Measurements from ENCODE around the gene ARTN. TPM values are rescaled to one million over a fixed set of nuclear protein-coding genes. Genes with fewer than 3 reads are reported as not detected.

ARTN gene
- polyA plus RNA-seq, 6 donors from 2014 or later: not detected

GRCh38 chr1:43932786-43933385, 715 bp upstream of the ARTN start:
- peaks cover 16 to 33% (median 22%) of the 10 kb centered on the region in 3 donors for H3K4me1 Mint-ChIP-seq
- peak overlapping the region in 4 of 8 donors; percentile 5 to 70 (median 34) for H3K4me3 Mint-ChIP-seq

GRCh38 chr1:43934101-43934985, 742 bp downstream of the ARTN start:
- H3K4me3 Mint-ChIP-seq: peak overlapping the region in 6 of 8 donors; percentile 31 to 80 (median 68)
- H3K27ac Mint-ChIP-seq: peak overlapping the region in 1 of 6 donors; percentile 47
- DNase-seq (peak; percentile 39), ATAC-seq (ENCODE audit: low read depth in 2 of 2) (peak; percentile 61 to 67)
- peaks cover 0 to 4% of the 10 kb centered on the region in 2 donors for H3K36me3 Mint-ChIP-seq
- peaks cover 16 to 33% (median 22%) of the 10 kb centered on the region in 3 donors for H3K4me1 Mint-ChIP-seq
- H3K27me3 Mint-ChIP-seq: peaks cover 12 to 46% (median 33%) of the 10 kb centered on the region in 3 donors
- H3K9me3 Mint-ChIP-seq: no peaks in the 10 kb centered on the region

More at GRCh38 chr1:43932786-43933385, 715 bp upstream of the ARTN start:
- peaks cover 12 to 46% (median 33%) of the 10 kb centered on the region in 3 donors for H3K27me3 Mint-ChIP-seq
- no peak for DNase-seq
- H3K36me3 Mint-ChIP-seq: peaks cover 0 to 4% of the 10 kb centered on the region in 2 donors
- no peaks in the 10 kb centered on the region for H3K9me3 Mint-ChIP-seq
- H3K27ac Mint-ChIP-seq: peak overlapping the region in 1 of 6 donors; percentile 5
- no peak for ATAC-seq (ENCODE audit: low read depth in 2 of 2)

- ATAC-seq (ENCODE audit: low read depth in 2 of 2) (no peak), DNase-seq (no peak)
- H3K4me1 Mint-ChIP-seq: peaks cover 19 to 33% (median 22%) of the 10 kb centered on the region in 3 donors
- H3K9me3 Mint-ChIP-seq: no peaks in the 10 kb centered on the region
- H3K36me3 Mint-ChIP-seq: peaks cover 0 to 4% of the 10 kb centered on the region in 2 donors
- no peak overlapping the region for H3K27ac Mint-ChIP-seq
- H3K27me3 Mint-ChIP-seq: peaks cover 12 to 46% (median 33%) of the 10 kb centered on the region in 3 donors
- peak overlapping the region in 4 of 8 donors; percentile 10 to 70 (median 50) for H3K4me3 Mint-ChIP-seq
Measured at GRCh38 chr1:43934986-43935324, 1.4 kb downstream of the ARTN start.

GRCh38 chr1:43935711-43936427, 2.3 kb downstream of the ARTN start:
- Mint-ChIP-seq H3K27me3 (peaks cover 12 to 46% (median 33%) of the 10 kb centered on the region in 3 donors), H3K4me1 (peaks cover 22 to 33% (median 22%) of the 10 kb centered on the region in 3 donors), H3K27ac (peak overlapping the region in 1 of 6 donors; percentile 39), H3K36me3 (peaks cover 0 to 4% of the 10 kb centered on the region in 2 donors), H3K9me3 (no peaks in the 10 kb centered on the region), H3K4me3 (peak overlapping the region in 5 of 8 donors; percentile 21 to 82 (median 64))
- no peak for ATAC-seq (ENCODE audit: low read depth in 2 of 2)
- no peak for DNase-seq

GRCh38 chr1:43936431-43937151, 3.0 kb downstream of the ARTN start:
- peaks cover 12 to 43% (median 33%) of the 10 kb centered on the region in 3 donors for H3K27me3 Mint-ChIP-seq
- H3K36me3 Mint-ChIP-seq: peaks cover 0 to 4% of the 10 kb centered on the region in 2 donors
- no peaks in the 10 kb centered on the region for H3K9me3 Mint-ChIP-seq
- peaks cover 22 to 33% (median 22%) of the 10 kb centered on the region in 3 donors for H3K4me1 Mint-ChIP-seq
- ATAC-seq (ENCODE audit: low read depth in 2 of 2) (peak; percentile 59 to 61), DNase-seq (peak; percentile 29)
- H3K27ac Mint-ChIP-seq: no peak overlapping the region
- H3K4me3 Mint-ChIP-seq: peak overlapping the region; percentile 51 to 83 (median 78)

- DNase-seq (no peak), ATAC-seq (ENCODE audit: low read depth in 2 of 2) (no peak)
- H3K27me3 Mint-ChIP-seq: peaks cover 12 to 40% (median 32%) of the 10 kb centered on the region in 3 donors
- peaks cover 22 to 33% (median 22%) of the 10 kb centered on the region in 3 donors for H3K4me1 Mint-ChIP-seq
- peak overlapping the region in 4 of 8 donors; percentile 24 to 82 (median 76) for H3K4me3 Mint-ChIP-seq
- no peak overlapping the region for H3K27ac Mint-ChIP-seq
- H3K9me3 Mint-ChIP-seq: no peaks in the 10 kb centered on the region
- H3K36me3 Mint-ChIP-seq: peaks cover 0 to 4% of the 10 kb centered on the region in 2 donors
Measured at GRCh38 chr1:43937179-43937865, 3.7 kb downstream of the ARTN start.

- H3K4me1 Mint-ChIP-seq: peaks cover 16 to 25% (median 24%) of the 10 kb centered on the region in 3 donors
- no peaks in the 10 kb centered on the region for H3K9me3 Mint-ChIP-seq
- peak overlapping the region in 2 of 8 donors; percentile 1 to 53 for H3K4me3 Mint-ChIP-seq
- no peaks in the 10 kb centered on the region for H3K36me3 Mint-ChIP-seq
- no peak for DNase-seq
- H3K27me3 Mint-ChIP-seq: peaks cover 6 to 29% (median 22%) of the 10 kb centered on the region in 3 donors
- H3K27ac Mint-ChIP-seq: peak overlapping the region in 2 of 6 donors; percentile 38 to 67
- no peak for ATAC-seq (ENCODE audit: low read depth in 2 of 2)
Measured at GRCh38 chr1:43938383-43938782, 4.8 kb downstream of the ARTN start.

- Mint-ChIP-seq H3K9me3 (no peaks in the 10 kb centered on the region), H3K36me3 (no peaks in the 10 kb centered on the region), H3K4me3 (peak overlapping the region in 1 of 8 donors; percentile 27), H3K4me1 (peaks cover 13 to 20% (median 17%) of the 10 kb centered on the region in 3 donors), H3K27ac (peak overlapping the region in 1 of 6 donors; percentile 67), H3K27me3 (peaks cover 3 to 23% (median 15%) of the 10 kb centered on the region in 3 donors)
- ATAC-seq (ENCODE audit: low read depth in 2 of 2) (no peak), DNase-seq (no peak)
Measured at GRCh38 chr1:43938892-43939587, 5.4 kb downstream of the ARTN start.

- no peaks in the 10 kb centered on the region for H3K9me3 Mint-ChIP-seq
- ATAC-seq (ENCODE audit: low read depth in 2 of 2): no peak
- H3K36me3 Mint-ChIP-seq: no peaks in the 10 kb centered on the region
- H3K4me3 Mint-ChIP-seq: peak overlapping the region in 1 of 8 donors; percentile 54
- H3K27ac Mint-ChIP-seq: peak overlapping the region in 3 of 6 donors; percentile 33 to 69 (median 38)
- no peaks in the 10 kb centered on the region for H3K27me3 Mint-ChIP-seq
- DNase-seq: no peak
- peaks cover 21 to 29% (median 27%) of the 10 kb centered on the region in 3 donors for H3K4me1 Mint-ChIP-seq
Measured at GRCh38 chr1:43942411-43942810, 8.8 kb downstream of the ARTN start.

GRCh38 chr1:43944860-43945259, 11.3 kb downstream of the ARTN start:
- ATAC-seq (ENCODE audit: low read depth in 2 of 2) (no peak), DNase-seq (no peak)
- no peaks in the 10 kb centered on the region for H3K27me3 Mint-ChIP-seq
- H3K4me1 Mint-ChIP-seq: peaks cover 34 to 40% (median 37%) of the 10 kb centered on the region in 3 donors
- H3K4me3 Mint-ChIP-seq: peak overlapping the region; percentile 2 to 91 (median 56)
- H3K36me3 Mint-ChIP-seq: no peaks in the 10 kb centered on the region
- H3K27ac Mint-ChIP-seq: peak overlapping the region in 2 of 6 donors; percentile 12 to 69
- H3K9me3 Mint-ChIP-seq: no peaks in the 10 kb centered on the region

- DNase-seq (no peak), ATAC-seq (ENCODE audit: low read depth in 2 of 2) (no peak)
- Mint-ChIP-seq H3K4me3 (peak overlapping the region; percentile 91 to 97 (median 94)), H3K9me3 (no peaks in the 10 kb centered on the region), H3K27me3 (no peaks in the 10 kb centered on the region), H3K27ac (peak overlapping the region; percentile 94 to 99 (median 96)), H3K4me1 (peaks cover 37 to 47% (median 39%) of the 10 kb centered on the region in 3 donors), H3K36me3 (peaks cover 0 to 9% of the 10 kb centered on the region in 2 donors)
Measured at GRCh38 chr1:43945674-43946235, 12.2 kb downstream of the ARTN start.
